Measurements from ENCODE around the gene IZUMO2.

GRCh38 chr19:50198431-50199258 lies 35.6 kb upstream of the IZUMO2 start:
- no peak for TF ChIP-seq CTCF (IDR thresholded peaks at IDR 0.05)
- TF ChIP-seq POLR2AphosphoS5 (IDR thresholded peaks at IDR 0.05) = no peak
- no peak for TF ChIP-seq POLR2A (IDR thresholded peaks at IDR 0.05)
